ENCODE data around the gene SOX15. TPM values are rescaled to one million over a fixed set of nuclear protein-coding genes. Genes with fewer than 3 reads are reported as not detected.

The SOX15 gene
- total and polyA plus RNA-seq, 11 donors = 0.32 to 8.0 (median 1.2) TPM; not detected in 1

DNA sequence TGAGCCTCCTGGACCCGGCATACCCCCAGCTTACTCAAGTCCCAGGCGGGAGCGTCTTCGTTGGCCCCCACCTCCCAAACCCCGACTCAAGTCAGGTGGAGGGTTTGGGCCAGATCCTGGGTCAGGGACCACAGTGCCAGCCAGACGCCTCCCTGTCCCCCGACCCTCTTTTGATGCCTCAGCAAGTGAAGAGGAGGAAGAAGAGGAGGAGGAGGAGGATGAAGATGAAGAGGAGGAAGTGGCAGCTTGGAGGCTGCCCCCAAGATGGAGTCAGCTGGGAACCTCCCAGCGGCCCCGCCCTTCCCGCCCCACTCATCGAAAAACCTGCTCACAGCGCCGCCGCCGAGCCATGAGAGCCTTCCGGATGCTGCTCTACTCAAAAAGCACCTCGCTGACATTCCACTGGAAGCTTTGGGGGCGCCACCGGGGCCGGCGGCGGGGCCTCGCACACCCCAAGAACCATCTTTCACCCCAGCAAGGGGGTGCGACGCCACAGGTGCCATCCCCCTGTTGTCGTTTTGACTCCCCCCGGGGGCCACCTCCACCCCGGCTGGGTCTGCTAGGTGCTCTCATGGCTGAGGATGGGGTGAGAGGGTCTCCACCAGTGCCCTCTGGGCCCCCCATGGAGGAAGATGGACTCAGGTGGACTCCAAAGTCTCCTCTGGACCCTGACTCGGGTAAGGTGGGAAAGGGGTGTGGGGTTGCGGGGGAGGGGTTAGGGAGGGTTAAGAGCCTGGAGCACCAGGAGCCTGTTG is 26.6 kb downstream of the SOX15 start:
- TF ChIP-seq, protein P1, sequence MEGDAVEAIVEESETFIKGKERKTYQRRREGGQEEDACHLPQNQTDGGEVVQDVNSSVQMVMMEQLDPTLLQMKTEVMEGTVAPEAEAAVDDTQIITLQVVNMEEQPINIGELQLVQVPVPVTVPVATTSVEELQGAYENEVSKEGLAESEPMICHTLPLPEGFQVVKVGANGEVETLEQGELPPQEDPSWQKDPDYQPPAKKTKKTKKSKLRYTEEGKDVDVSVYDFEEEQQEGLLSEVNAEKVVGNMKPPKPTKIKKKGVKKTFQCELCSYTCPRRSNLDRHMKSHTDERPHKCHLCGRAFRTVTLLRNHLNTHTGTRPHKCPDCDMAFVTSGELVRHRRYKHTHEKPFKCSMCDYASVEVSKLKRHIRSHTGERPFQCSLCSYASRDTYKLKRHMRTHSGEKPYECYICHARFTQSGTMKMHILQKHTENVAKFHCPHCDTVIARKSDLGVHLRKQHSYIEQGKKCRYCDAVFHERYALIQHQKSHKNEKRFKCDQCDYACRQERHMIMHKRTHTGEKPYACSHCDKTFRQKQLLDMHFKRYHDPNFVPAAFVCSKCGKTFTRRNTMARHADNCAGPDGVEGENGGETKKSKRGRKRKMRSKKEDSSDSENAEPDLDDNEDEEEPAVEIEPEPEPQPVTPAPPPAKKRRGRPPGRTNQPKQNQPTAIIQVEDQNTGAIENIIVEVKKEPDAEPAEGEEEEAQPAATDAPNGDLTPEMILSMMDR (IDR thresholded peaks at IDR 0.05) = no peak
- TF ChIP-seq POLR2A (IDR thresholded peaks at IDR 0.05) = no peak
- Histone ChIP-seq H3K27me3 (no peaks in the 10 kb centered on the region), H3K4me1 (peaks cover 6 to 60% (median 43%) of the 10 kb centered on the region in 12 donors), H3K27ac (no peak overlapping the region), H3K4me3 (peak overlapping the region in 7 of 12 donors; percentile 58 to 98 (median 93)), H3K9me3 (no peaks in the 10 kb centered on the region), H3K36me3 (peaks cover 0 to 51% (median 48%) of the 10 kb centered on the region in 9 donors)
- DNase-seq (no peak), ATAC-seq (no peak)
- WGBS, 4 donors = 87 to 88% (median 87%) methylated on average over 30 of the region's 30 CpGs
- intact Hi-C loops (cut with DNase I) = loop anchor here in 5 of 10 donors (5.0 to 10.0 kb wide), 4 partner anchors 51 to 211 kb away; partner anchors contain the start of genes KCTD11 (in 3 of the 5), FGF11 (in 2 of the 5), TMEM102 (in 2 of the 5) and TMEM95 (in 2 of the 5)

DNA sequence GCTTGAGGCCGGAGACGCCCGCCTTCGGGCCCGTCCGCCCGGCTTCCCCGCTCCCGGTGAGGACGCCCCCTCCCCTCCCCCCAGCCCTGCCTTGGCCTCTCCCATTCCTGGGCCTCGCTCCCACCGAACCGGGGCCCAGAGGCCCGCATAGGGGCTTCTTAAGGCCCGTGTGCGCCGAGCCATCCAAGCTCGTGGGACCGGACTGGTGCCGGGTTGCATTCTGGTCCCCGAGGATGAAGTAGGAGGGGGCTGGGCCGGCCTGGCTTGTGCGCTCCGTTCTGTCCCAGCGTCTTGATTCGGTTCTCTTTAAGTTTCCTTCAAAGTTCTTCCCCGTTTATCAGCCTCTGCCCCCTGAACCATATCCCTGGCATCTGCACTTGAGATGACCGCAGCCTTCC is 27.7 kb downstream of the SOX15 start:
- TF ChIP-seq, protein P1 (IDR thresholded peaks at IDR 0.05) = no peak
- TF ChIP-seq POLR2A (IDR thresholded peaks at IDR 0.05) = no peak
- intact Hi-C loops (cut with DNase I) = loop anchor here in 5 of 10 donors (5.0 to 10.0 kb wide), 4 partner anchors 50 to 210 kb away; partner anchors contain the start of genes KCTD11 (in 3 of the 5), FGF11 (in 2 of the 5), TMEM102 (in 2 of the 5) and TMEM95 (in 2 of the 5)
- Histone ChIP-seq H3K36me3 (peaks cover 0 to 43% (median 41%) of the 10 kb centered on the region in 9 donors), H3K27me3 (no peaks in the 10 kb centered on the region), H3K4me1 (peaks cover 11 to 71% (median 54%) of the 10 kb centered on the region in 12 donors), H3K27ac (peak overlapping the region; percentile 80 to 98 (median 94)), H3K4me3 (peak overlapping the region; percentile 58 to 98 (median 93)), H3K9me3 (no peaks in the 10 kb centered on the region)
- 0 to 1% (median 1%) methylated on average over 26 to 28 of the region's 28 CpGs for WGBS, 4 donors
- no peak for ATAC-seq
- DNase-seq = no peak

DNA sequence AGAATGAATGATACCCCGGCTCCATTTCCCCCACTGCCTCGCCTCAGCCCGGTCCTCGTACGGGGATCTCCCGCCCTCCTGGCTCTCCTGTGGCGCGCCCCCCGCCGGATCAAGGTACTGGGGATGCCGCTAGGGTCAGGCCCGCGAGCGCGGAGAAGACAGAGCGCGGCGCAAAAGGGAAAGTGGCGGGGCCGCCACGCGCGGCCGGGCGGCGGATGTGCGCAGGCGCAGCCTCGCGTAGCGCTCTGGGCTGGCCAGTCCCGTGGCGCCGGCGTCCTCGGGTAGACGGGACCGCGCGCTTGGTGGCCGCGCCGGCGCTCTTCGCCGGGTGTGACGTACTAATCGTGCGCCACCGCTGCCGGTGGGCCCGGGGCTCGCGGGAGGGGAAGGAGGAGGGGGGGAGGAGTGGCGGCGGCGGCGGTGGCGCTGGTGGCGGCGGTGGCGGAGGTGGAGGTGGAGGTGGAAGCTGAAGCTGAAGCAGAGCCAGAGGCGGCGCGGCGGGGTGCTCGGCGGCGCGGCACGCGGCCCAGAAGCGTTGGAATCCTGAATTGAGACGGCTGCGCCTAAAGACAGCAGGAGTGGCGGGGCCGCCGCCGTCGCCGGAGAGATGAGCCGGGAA is 28.2 kb downstream of the SOX15 start, which contains the start of gene SENP3:
Gene SENP3, plus strand, starts transcription at position 331 of the 619 bp plus-strand sequence. CDS start 1,158 bp downstream, outside the sequence.
- intact Hi-C loops (cut with DNase I) = loop anchor here (1.0 to 10.0 kb wide), 12 partner anchors 11 to 209 kb away; partner anchors contain the start of genes KCTD11 (in 3 of the 10), FGF11 (in 2 of the 10), TMEM102 (in 2 of the 10) and TMEM95 (in 2 of the 10)
- TF ChIP-seq, protein P1 (IDR thresholded peaks at IDR 0.05) = no peak
- TF ChIP-seq POLR2A (IDR thresholded peaks at IDR 0.05) = peak in 1 of 2 donors; percentile 61
- peaks cover 11 to 75% (median 57%) of the 10 kb centered on the region in 12 donors for H3K4me1 ChIP-seq
- peak; percentile 55 to 87 (median 80) for ATAC-seq
- WGBS, 4 donors = 0 to 1% (median 1%) methylated on average over 31 to 82 of the region's 82 CpGs
- H3K27me3 ChIP-seq = no peaks in the 10 kb centered on the region
- peak within 1 kb of the TSS; percentile 58 to 98 (median 93) for H3K4me3 ChIP-seq
- no peaks in the 10 kb centered on the region for H3K9me3 ChIP-seq
- H3K36me3 ChIP-seq = peaks cover 0 to 38% (median 36%) of the 10 kb centered on the region in 9 donors
- peak; percentile 92 to 96 (median 93) for DNase-seq
- H3K27ac ChIP-seq = peak within 1 kb of the TSS; percentile 80 to 98 (median 94)
